Liver (tissue), 9 donors: ENCODE results near the gene ZNF284. TPM values are rescaled to one million over a fixed set of nuclear protein-coding genes. Genes with fewer than 3 reads are reported as not detected.
A peak's percentile ranks its signal among the peaks of the same experiment; 100 is the strongest.

Experiments used
- DNase-seq: peaks from one replicate; pipeline ENCODE4 v3.0.0-alpha.2; 2017; ENCODE audit warnings: low spot score
- H3K27ac ChIP-seq, 2 donors: one replicate each; pipeline ENCODE4 v1.7.0; 2013; ENCODE audit warnings: inconsistent platforms in 2 of 2, low read length in 2 of 2, control low read depth in 1 of 2, low read depth in 1 of 2, mild to moderate bottlenecking in 1 of 2
- H3K27me3 ChIP-seq, 4 donors: one replicate each; pipeline versions ENCODE4 v1.6.1 to v1.7.0; 2013; ENCODE audit warnings: low read length in 3 of 4, inconsistent platforms in 1 of 4, mild to moderate bottlenecking in 1 of 4, moderate library complexity in 1 of 4; ENCODE audit not compliant: control insufficient read depth in 4 of 4, insufficient read depth in 4 of 4
- H3K36me3 ChIP-seq, 4 donors: one replicate each; pipeline versions ENCODE4 v1.6.1 to v1.7.0; 2013; ENCODE audit warnings: low read length in 3 of 4, mild to moderate bottlenecking in 3 of 4, low read depth in 1 of 4, moderate library complexity in 1 of 4; ENCODE audit not compliant: control insufficient read depth in 4 of 4, insufficient read depth in 3 of 4
- H3K4me1 ChIP-seq, 4 donors: one replicate each; pipeline versions ENCODE4 v1.6.1 to v1.7.0; 2013; ENCODE audit warnings: low read length in 3 of 4, mild to moderate bottlenecking in 3 of 4, moderate library complexity in 1 of 4; ENCODE audit not compliant: control insufficient read depth in 4 of 4, insufficient read depth in 4 of 4
- H3K4me3 ChIP-seq, 3 donors: one replicate each; pipeline versions ENCODE4 v1.6.1 to v1.7.0; 2013; ENCODE audit warnings: low read length in 3 of 3, control low read depth in 1 of 3, low read depth in 1 of 3, mild to moderate bottlenecking in 1 of 3
- H3K9ac ChIP-seq, 2 donors: one replicate each; pipeline ENCODE4 v1.7.0; 2013; ENCODE audit warnings: low read length in 2 of 2, mild to moderate bottlenecking in 2 of 2, moderate library complexity in 2 of 2, control low read depth in 1 of 2, low read depth in 1 of 2
- H3K9me3 ChIP-seq, 4 donors: one replicate each; pipeline versions ENCODE4 v1.6.1 to v1.7.0; 2013; ENCODE audit warnings: low read length in 3 of 4; ENCODE audit not compliant: control insufficient read depth in 4 of 4
- EGR1 ChIP-seq, 2 donors: IDR thresholded peaks; 2 replicates each; pipeline ENCODE4 v1.6.1; 2016 to 2018; ENCODE audit warnings: antibody characterized with exemption in 2 of 2, low read depth in 2 of 2
- FOXA1 ChIP-seq: IDR thresholded peaks from 2 replicates; pipeline ENCODE4 v1.6.1; 2016; ENCODE audit warnings: antibody characterized with exemption
- FOXA2 ChIP-seq: IDR thresholded peaks from 2 replicates; pipeline ENCODE4 v1.6.1; 2016; ENCODE audit warnings: antibody characterized with exemption
- GABPA ChIP-seq, 2 donors: IDR thresholded peaks in 1 of 2; conservative IDR thresholded peaks in 1 of 2; 2 replicates each; pipeline ENCODE4 v1.6.1; 2016; ENCODE audit warnings: antibody characterized with exemption in 2 of 2, mild to moderate bottlenecking in 1 of 2, moderate library complexity in 1 of 2
- HNF4A ChIP-seq, 2 donors: conservative IDR thresholded peaks; 2 replicates each; pipeline ENCODE4 v1.6.1; 2016; ENCODE audit warnings: antibody characterized with exemption in 2 of 2, mild to moderate bottlenecking in 2 of 2
- HNF4G ChIP-seq: IDR thresholded peaks from 2 replicates; pipeline ENCODE4 v1.6.1; 2016; ENCODE audit warnings: antibody characterized with exemption
- JUND ChIP-seq, 2 donors: IDR thresholded peaks; 2 replicates each; pipeline ENCODE4 v1.6.1; 2016; ENCODE audit warnings: antibody characterized with exemption in 2 of 2
- NR2F2 ChIP-seq: IDR thresholded peaks from 2 replicates; pipeline ENCODE4 v1.6.1; 2016; ENCODE audit warnings: antibody characterized with exemption
- RAD21 ChIP-seq, 2 donors: IDR thresholded peaks; 2 replicates each; pipeline ENCODE4 v1.6.1; 2016; ENCODE audit warnings: antibody characterized with exemption in 2 of 2, mild to moderate bottlenecking in 2 of 2
- RXRA ChIP-seq, 2 donors: IDR thresholded peaks; 2 replicates each; pipeline ENCODE4 v1.6.1; 2017 to 2018; ENCODE audit warnings: antibody characterized with exemption in 2 of 2, mild to moderate bottlenecking in 1 of 2
- SP1 ChIP-seq: IDR thresholded peaks from 2 replicates; pipeline ENCODE4 v1.6.1; 2018; ENCODE audit warnings: antibody characterized with exemption, mild to moderate bottlenecking
- YY1 ChIP-seq: IDR thresholded peaks from 2 replicates; pipeline ENCODE4 v1.6.1; 2016; ENCODE audit warnings: antibody characterized with exemption, mild to moderate bottlenecking
- WGBS: extraction: QIAGEN DNeasy Blood & Tissue Kit; methylation state at CpG from one replicate; pipeline ENCODE4 v1.1.7; 2013; 5-methylcytosine and 5-hydroxymethylcytosine counted together
- polyA plus RNA-seq, 2 donors: library from polyadenylated mRNA; stranded (reverse) in 1 of 2; unstranded in 1 of 2; fragments of 200-250 nt in 1 of 2; fragments of >200 nt in 1 of 2; fragmentation: Nextera tagmentation in 1 of 2; extraction: Ambion mirVana in 1 of 2; gene quantifications; one replicate each; pipeline versions ENCODE4 v1.2.1 to v1.2.3, GENCODE V29; 2013 to 2015
- total RNA-seq, 2 donors: library from RNA; depleted of rRNA; stranded (reverse); fragments of >200 nt; gene quantifications; one replicate each; pipeline ENCODE4 v1.2.3, GENCODE V29; 2014
- TF ChIP-seq, protein P1 (sequence below): IDR thresholded peaks from 2 replicates; pipeline ENCODE4 v1.6.1; 2016; ENCODE audit warnings: antibody characterized with exemption
- TF ChIP-seq, protein P2 (sequence below): IDR thresholded peaks from 2 replicates; pipeline ENCODE4 v1.6.1; 2016; ENCODE audit warnings: antibody characterized with exemption
- TF ChIP-seq, protein P3 (sequence below): fragments of 150-350 bp; IDR thresholded peaks from 2 replicates; pipeline ENCODE4 v1.5.1; 2017; ENCODE audit warnings: improper control_type of control experiment, low read depth, low read length; ENCODE audit not compliant: missing input control
- TF ChIP-seq, protein P4 (sequence below): IDR thresholded peaks from 2 replicates; pipeline ENCODE4 v1.6.1; 2016; ENCODE audit warnings: antibody characterized with exemption
- TF ChIP-seq, protein P5 (sequence below): IDR thresholded peaks from 2 replicates; pipeline ENCODE4 v1.6.1; 2016; ENCODE audit warnings: antibody characterized with exemption, mild to moderate bottlenecking
- donor health status: healthy.
- donor health status: healthy.
- donor health status: healthy.
- donor health status: healthy.
- donor health status: healthy.

ZNF284 gene
- total and polyA plus RNA-seq, 4 donors, result 0.32 to 1.0 (median 0.61) TPM

DNA sequence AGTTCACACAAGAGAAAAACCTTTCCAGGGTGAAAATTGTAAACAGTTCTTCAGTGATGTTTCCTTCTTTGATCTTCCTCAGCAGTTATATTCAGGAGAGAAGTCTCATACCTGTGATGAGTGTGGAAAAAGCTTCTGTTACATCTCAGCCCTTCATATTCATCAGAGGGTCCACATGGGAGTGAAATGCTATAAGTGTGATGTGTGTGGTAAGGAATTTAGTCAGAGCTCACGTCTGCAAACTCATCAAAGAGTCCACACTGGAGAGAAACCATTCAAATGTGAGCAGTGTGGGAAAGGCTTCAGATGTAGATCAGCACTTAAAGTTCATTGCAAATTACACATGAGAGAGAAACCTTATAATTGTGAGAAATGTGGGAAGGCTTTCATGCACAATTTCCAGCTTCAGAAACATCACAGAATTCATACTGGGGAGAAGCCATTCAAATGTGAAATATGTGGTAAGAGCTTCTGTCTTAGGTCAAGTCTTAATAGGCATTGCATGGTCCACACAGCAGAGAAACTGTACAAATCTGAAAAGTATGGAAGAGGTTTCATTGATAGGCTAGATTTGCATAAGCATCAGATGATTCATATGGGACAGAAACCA lies 39.9 kb upstream of the ZNF284 start:
- WGBS, result 94% methylated on average over 1 of the region's 1 CpG
- H3K27me3 ChIP-seq, result no peaks in the 10 kb centered on the region
- H3K27ac ChIP-seq, result no peak overlapping the region
- no peak overlapping the region for H3K9ac ChIP-seq
- DNase-seq, result no peak
- no peaks in the 10 kb centered on the region for H3K4me1 ChIP-seq
- H3K36me3 ChIP-seq, result peaks cover 17 to 56% (median 55%) of the 10 kb centered on the region in 4 donors
- H3K9me3 ChIP-seq, result peaks cover 42 to 82% (median 74%) of the 10 kb centered on the region in 4 donors
- no peak for TF ChIP-seq SP1
- TF ChIP-seq EGR1 (IDR thresholded peaks at IDR 0.05; ENCODE audit: low read depth in 2 of 2), result no peak
- no peak for TF ChIP-seq JUND (IDR thresholded peaks at IDR 0.05)
- TF ChIP-seq, protein P1, sequence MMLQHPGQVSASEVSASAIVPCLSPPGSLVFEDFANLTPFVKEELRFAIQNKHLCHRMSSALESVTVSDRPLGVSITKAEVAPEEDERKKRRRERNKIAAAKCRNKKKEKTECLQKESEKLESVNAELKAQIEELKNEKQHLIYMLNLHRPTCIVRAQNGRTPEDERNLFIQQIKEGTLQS, result no peak
- no peak for TF ChIP-seq HNF4A (conservative IDR thresholded peaks at IDR 0.05)
- TF ChIP-seq GABPA (IDR thresholded peaks at IDR 0.05 in 1 of 2, conservative IDR thresholded peaks at IDR 0.05 in 1 of 2), result no peak
- TF ChIP-seq RAD21 (IDR thresholded peaks at IDR 0.05), result no peak
- no peak for TF ChIP-seq HNF4G
- no peak for TF ChIP-seq FOXA1
- no peak for TF ChIP-seq NR2F2
- TF ChIP-seq, protein P2, sequence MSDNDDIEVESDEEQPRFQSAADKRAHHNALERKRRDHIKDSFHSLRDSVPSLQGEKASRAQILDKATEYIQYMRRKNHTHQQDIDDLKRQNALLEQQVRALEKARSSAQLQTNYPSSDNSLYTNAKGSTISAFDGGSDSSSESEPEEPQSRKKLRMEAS, result no peak
- TF ChIP-seq YY1, result no peak
- TF ChIP-seq, protein P3, sequence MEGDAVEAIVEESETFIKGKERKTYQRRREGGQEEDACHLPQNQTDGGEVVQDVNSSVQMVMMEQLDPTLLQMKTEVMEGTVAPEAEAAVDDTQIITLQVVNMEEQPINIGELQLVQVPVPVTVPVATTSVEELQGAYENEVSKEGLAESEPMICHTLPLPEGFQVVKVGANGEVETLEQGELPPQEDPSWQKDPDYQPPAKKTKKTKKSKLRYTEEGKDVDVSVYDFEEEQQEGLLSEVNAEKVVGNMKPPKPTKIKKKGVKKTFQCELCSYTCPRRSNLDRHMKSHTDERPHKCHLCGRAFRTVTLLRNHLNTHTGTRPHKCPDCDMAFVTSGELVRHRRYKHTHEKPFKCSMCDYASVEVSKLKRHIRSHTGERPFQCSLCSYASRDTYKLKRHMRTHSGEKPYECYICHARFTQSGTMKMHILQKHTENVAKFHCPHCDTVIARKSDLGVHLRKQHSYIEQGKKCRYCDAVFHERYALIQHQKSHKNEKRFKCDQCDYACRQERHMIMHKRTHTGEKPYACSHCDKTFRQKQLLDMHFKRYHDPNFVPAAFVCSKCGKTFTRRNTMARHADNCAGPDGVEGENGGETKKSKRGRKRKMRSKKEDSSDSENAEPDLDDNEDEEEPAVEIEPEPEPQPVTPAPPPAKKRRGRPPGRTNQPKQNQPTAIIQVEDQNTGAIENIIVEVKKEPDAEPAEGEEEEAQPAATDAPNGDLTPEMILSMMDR, result no peak
- TF ChIP-seq RXRA (IDR thresholded peaks at IDR 0.05), result no peak
- TF ChIP-seq, protein P4, sequence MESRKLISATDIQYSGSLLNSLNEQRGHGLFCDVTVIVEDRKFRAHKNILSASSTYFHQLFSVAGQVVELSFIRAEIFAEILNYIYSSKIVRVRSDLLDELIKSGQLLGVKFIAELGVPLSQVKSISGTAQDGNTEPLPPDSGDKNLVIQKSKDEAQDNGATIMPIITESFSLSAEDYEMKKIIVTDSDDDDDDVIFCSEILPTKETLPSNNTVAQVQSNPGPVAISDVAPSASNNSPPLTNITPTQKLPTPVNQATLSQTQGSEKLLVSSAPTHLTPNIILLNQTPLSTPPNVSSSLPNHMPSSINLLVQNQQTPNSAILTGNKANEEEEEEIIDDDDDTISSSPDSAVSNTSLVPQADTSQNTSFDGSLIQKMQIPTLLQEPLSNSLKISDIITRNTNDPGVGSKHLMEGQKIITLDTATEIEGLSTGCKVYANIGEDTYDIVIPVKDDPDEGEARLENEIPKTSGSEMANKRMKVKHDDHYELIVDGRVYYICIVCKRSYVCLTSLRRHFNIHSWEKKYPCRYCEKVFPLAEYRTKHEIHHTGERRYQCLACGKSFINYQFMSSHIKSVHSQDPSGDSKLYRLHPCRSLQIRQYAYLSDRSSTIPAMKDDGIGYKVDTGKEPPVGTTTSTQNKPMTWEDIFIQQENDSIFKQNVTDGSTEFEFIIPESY, result no peak
- TF ChIP-seq FOXA2, result no peak
- TF ChIP-seq, protein P5, sequence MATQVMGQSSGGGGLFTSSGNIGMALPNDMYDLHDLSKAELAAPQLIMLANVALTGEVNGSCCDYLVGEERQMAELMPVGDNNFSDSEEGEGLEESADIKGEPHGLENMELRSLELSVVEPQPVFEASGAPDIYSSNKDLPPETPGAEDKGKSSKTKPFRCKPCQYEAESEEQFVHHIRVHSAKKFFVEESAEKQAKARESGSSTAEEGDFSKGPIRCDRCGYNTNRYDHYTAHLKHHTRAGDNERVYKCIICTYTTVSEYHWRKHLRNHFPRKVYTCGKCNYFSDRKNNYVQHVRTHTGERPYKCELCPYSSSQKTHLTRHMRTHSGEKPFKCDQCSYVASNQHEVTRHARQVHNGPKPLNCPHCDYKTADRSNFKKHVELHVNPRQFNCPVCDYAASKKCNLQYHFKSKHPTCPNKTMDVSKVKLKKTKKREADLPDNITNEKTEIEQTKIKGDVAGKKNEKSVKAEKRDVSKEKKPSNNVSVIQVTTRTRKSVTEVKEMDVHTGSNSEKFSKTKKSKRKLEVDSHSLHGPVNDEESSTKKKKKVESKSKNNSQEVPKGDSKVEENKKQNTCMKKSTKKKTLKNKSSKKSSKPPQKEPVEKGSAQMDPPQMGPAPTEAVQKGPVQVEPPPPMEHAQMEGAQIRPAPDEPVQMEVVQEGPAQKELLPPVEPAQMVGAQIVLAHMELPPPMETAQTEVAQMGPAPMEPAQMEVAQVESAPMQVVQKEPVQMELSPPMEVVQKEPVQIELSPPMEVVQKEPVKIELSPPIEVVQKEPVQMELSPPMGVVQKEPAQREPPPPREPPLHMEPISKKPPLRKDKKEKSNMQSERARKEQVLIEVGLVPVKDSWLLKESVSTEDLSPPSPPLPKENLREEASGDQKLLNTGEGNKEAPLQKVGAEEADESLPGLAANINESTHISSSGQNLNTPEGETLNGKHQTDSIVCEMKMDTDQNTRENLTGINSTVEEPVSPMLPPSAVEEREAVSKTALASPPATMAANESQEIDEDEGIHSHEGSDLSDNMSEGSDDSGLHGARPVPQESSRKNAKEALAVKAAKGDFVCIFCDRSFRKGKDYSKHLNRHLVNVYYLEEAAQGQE, result no peak
- H3K4me3 ChIP-seq, result peak overlapping the region in 2 of 3 donors; percentile 30 to 62
